IPS-20b (cell line): ENCODE measurements around the gene SMARCD3.
A peak's percentile ranks its signal among the peaks of the same experiment; 100 is the strongest.

Experiments used
- H3K27ac ChIP-seq: one replicate; pipeline ENCODE4 v1.5.1; 2013; ENCODE audit warnings: low read length
- H3K27me3 ChIP-seq: 2 replicates; pipeline ENCODE4 v1.6.1; 2013; ENCODE audit warnings: mild to moderate bottlenecking, low read length, inconsistent platforms; ENCODE audit not compliant: insufficient read depth
- H3K36me3 ChIP-seq: 2 replicates; pipeline ENCODE4 v1.6.1; 2013; ENCODE audit warnings: low read depth, mild to moderate bottlenecking, inconsistent platforms, low read length, moderate library complexity; ENCODE audit not compliant: insufficient read depth
- H3K4me1 ChIP-seq: 2 replicates; pipeline ENCODE4 v1.6.1; 2013; ENCODE audit warnings: mild to moderate bottlenecking, control low read depth, inconsistent platforms, low read length, moderate library complexity; ENCODE audit not compliant: insufficient read depth
- H3K4me3 ChIP-seq: 2 replicates; pipeline ENCODE4 v1.5.1; 2013; ENCODE audit warnings: mild to moderate bottlenecking, low read length, inconsistent platforms
- H3K9ac ChIP-seq: 2 replicates; pipeline ENCODE4 v1.6.1; 2013; ENCODE audit warnings: low read depth, mild to moderate bottlenecking, inconsistent platforms, low read length, moderate library complexity
- H3K9me3 ChIP-seq: 2 replicates; pipeline ENCODE4 v1.6.1; 2013; ENCODE audit warnings: mild to moderate bottlenecking, low read depth, low read length, inconsistent platforms; ENCODE audit not compliant: insufficient read depth

Gene SMARCD3

GRCh38 chr7:151246102-151246850, 2.2 kb downstream of the SMARCD3 start:
- H3K27ac ChIP-seq, result no peak overlapping the region
- no peaks in the 10 kb centered on the region for H3K9me3 ChIP-seq
- peaks cover 84% of the 10 kb centered on the region for H3K27me3 ChIP-seq
- no peaks in the 10 kb centered on the region for H3K36me3 ChIP-seq
- H3K4me1 ChIP-seq, result peaks cover 21% of the 10 kb centered on the region
- H3K4me3 ChIP-seq, result peak overlapping the region; percentile 51; the same call in 1 of the 2 replicates
- H3K9ac ChIP-seq, result no peak overlapping the region

GRCh38 chr7:151245360-151246101, 3.0 kb downstream of the SMARCD3 start:
- Histone ChIP-seq H3K9ac (no peak overlapping the region), H3K27ac (no peak overlapping the region), H3K9me3 (no peaks in the 10 kb centered on the region), H3K36me3 (no peaks in the 10 kb centered on the region), H3K27me3 (peaks cover 76% of the 10 kb centered on the region), H3K4me1 (peaks cover 13% of the 10 kb centered on the region), H3K4me3 (peak overlapping the region; percentile 61)

- no peaks in the 10 kb centered on the region for H3K36me3 ChIP-seq
- peaks cover 70% of the 10 kb centered on the region for H3K27me3 ChIP-seq
- no peak overlapping the region for H3K27ac ChIP-seq
- peak overlapping the region; percentile 61 for H3K4me3 ChIP-seq
- no peak overlapping the region for H3K9ac ChIP-seq
- no peaks in the 10 kb centered on the region for H3K9me3 ChIP-seq
- peaks cover 11% of the 10 kb centered on the region; the same call in 1 of the 2 replicates for H3K4me1 ChIP-seq
Measured at GRCh38 chr7:151244841-151245346, 3.6 kb downstream of the SMARCD3 start.

- peaks cover 7% of the 10 kb centered on the region; the same call in 1 of the 2 replicates for H3K4me1 ChIP-seq
Measured at GRCh38 chr7:151244196-151244840, 4.2 kb downstream of the SMARCD3 start.

GRCh38 chr7:151243408-151244195, 4.9 kb downstream of the SMARCD3 start:
- peaks cover 58% of the 10 kb centered on the region for H3K27me3 ChIP-seq
- H3K9me3 ChIP-seq, result no peaks in the 10 kb centered on the region
- 0 out of 2 replicates have a peak, but pooled peaks cover 6% of the 10 kb centered on the region for H3K36me3 ChIP-seq
- no peak overlapping the region for H3K27ac ChIP-seq
- H3K4me1 ChIP-seq, result peaks cover 7% of the 10 kb centered on the region; the same call in 1 of the 2 replicates
- no peak overlapping the region for H3K9ac ChIP-seq
- no peak overlapping the region for H3K4me3 ChIP-seq

More at GRCh38 chr7:151244196-151244840, 4.2 kb downstream of the SMARCD3 start:
- no peak overlapping the region for H3K9ac ChIP-seq
- 0 out of 2 replicates have a peak, but pooled peaks cover 1% of the 10 kb centered on the region for H3K36me3 ChIP-seq
- H3K9me3 ChIP-seq, result no peaks in the 10 kb centered on the region
- peaks cover 64% of the 10 kb centered on the region for H3K27me3 ChIP-seq
- H3K4me3 ChIP-seq, result peak overlapping the region; percentile 61; the same call in 1 of the 2 replicates
- H3K27ac ChIP-seq, result no peak overlapping the region

GRCh38 chr7:151243045-151243349, 5.5 kb downstream of the SMARCD3 start:
- Histone ChIP-seq H3K9me3 (no peaks in the 10 kb centered on the region), H3K36me3 (peaks cover 8% of the 10 kb centered on the region; the same call in 1 of the 2 replicates), H3K4me3 (no peak overlapping the region), H3K27me3 (peaks cover 53% of the 10 kb centered on the region), H3K4me1 (peaks cover 7% of the 10 kb centered on the region; the same call in 1 of the 2 replicates), H3K9ac (no peak overlapping the region), H3K27ac (no peak overlapping the region)

- no peaks in the 10 kb centered on the region for H3K9me3 ChIP-seq
- no peak overlapping the region for H3K27ac ChIP-seq
- H3K9ac ChIP-seq, result no peak overlapping the region
- peaks cover 7% of the 10 kb centered on the region; the same call in 1 of the 2 replicates for H3K4me1 ChIP-seq
- H3K4me3 ChIP-seq, result no peak overlapping the region
- peaks cover 47% of the 10 kb centered on the region for H3K27me3 ChIP-seq
- peaks cover 14% of the 10 kb centered on the region; the same call in 1 of the 2 replicates for H3K36me3 ChIP-seq
Measured at GRCh38 chr7:151242159-151243044, 6.1 kb downstream of the SMARCD3 start.

GRCh38 chr7:151241755-151242096, 6.8 kb downstream of the SMARCD3 start:
- no peaks in the 10 kb centered on the region for H3K9me3 ChIP-seq
- H3K4me1 ChIP-seq, result peaks cover 7% of the 10 kb centered on the region; the same call in 1 of the 2 replicates
- H3K27ac ChIP-seq, result no peak overlapping the region
- no peak overlapping the region for H3K4me3 ChIP-seq
- peaks cover 40% of the 10 kb centered on the region for H3K27me3 ChIP-seq
- peaks cover 20% of the 10 kb centered on the region; the same call in 1 of the 2 replicates for H3K36me3 ChIP-seq
- H3K9ac ChIP-seq, result no peak overlapping the region

- no peak overlapping the region for H3K9ac ChIP-seq
- H3K4me1 ChIP-seq, result peaks cover 7% of the 10 kb centered on the region; the same call in 1 of the 2 replicates
- peaks cover 26% of the 10 kb centered on the region; the same call in 1 of the 2 replicates for H3K36me3 ChIP-seq
- H3K4me3 ChIP-seq, result no peak overlapping the region
- H3K27ac ChIP-seq, result no peak overlapping the region
- peaks cover 34% of the 10 kb centered on the region for H3K27me3 ChIP-seq
- no peaks in the 10 kb centered on the region for H3K9me3 ChIP-seq
Measured at GRCh38 chr7:151240942-151241754, 7.3 kb downstream of the SMARCD3 start.

- no peak overlapping the region for H3K9ac ChIP-seq
- peaks cover 7% of the 10 kb centered on the region; the same call in 1 of the 2 replicates for H3K4me1 ChIP-seq
- H3K27me3 ChIP-seq, result peaks cover 28% of the 10 kb centered on the region
- H3K9me3 ChIP-seq, result no peaks in the 10 kb centered on the region
- peaks cover 30% of the 10 kb centered on the region for H3K36me3 ChIP-seq
- H3K27ac ChIP-seq, result no peak overlapping the region
- no peak overlapping the region for H3K4me3 ChIP-seq
Measured at GRCh38 chr7:151240536-151240935, 8.0 kb downstream of the SMARCD3 start.
